Nephron (organoid): ENCODE data around the gene DIP2C.

ENCODE experiments used
- H3K27ac Mint-ChIP-seq, 3 experiments: 2 replicates each; pipeline ENCODE4 v1.8.0; 2020; ENCODE audit warnings: mixed read lengths in 3 of 3, mild to moderate bottlenecking in 2 of 3, moderate library complexity in 1 of 3
- H3K27me3 Mint-ChIP-seq: 2 replicates; pipeline ENCODE4 v1.8.0; 2021; ENCODE audit warnings: low read depth, mild to moderate bottlenecking, moderate library complexity, mixed read lengths
- H3K36me3 Mint-ChIP-seq: 2 replicates; pipeline ENCODE4 v1.8.0; 2020; ENCODE audit warnings: low read depth, mixed read lengths
- H3K4me1 Mint-ChIP-seq: 2 replicates; pipeline ENCODE4 v1.8.0; 2020; ENCODE audit warnings: mixed read lengths
- H3K4me3 Mint-ChIP-seq, 3 experiments: 2 replicates each; pipeline ENCODE4 v1.8.0; 2020; ENCODE audit warnings: mild to moderate bottlenecking in 3 of 3, mixed read lengths in 3 of 3, moderate library complexity in 2 of 3
- H3K9me3 Mint-ChIP-seq: 2 replicates; pipeline ENCODE4 v1.8.0; 2020; ENCODE audit warnings: mixed read lengths
- CTCF ChIP-seq, 3 experiments: fragments of 200-600 bp; sonication (generic); IDR thresholded peaks; one replicate each; pipeline ENCODE4 v1.5.0; 2021; ENCODE audit warnings: antibody characterized with exemption in 3 of 3; ENCODE audit not compliant: unreplicated experiment in 3 of 3

DIP2C gene

GRCh38 chr10:500876-501275 is 188.6 kb downstream of the DIP2C start:
- Mint-ChIP-seq H3K27me3 (no peaks in the 10 kb centered on the region), H3K4me1 (peaks cover 55% of the 10 kb centered on the region), H3K27ac (peak overlapping the region in 2 of 3 experiments; percentile 34 to 42), H3K9me3 (no peaks in the 10 kb centered on the region), H3K4me3 (no peak overlapping the region), H3K36me3 (peaks cover 7% of the 10 kb centered on the region)
- no peak for TF ChIP-seq CTCF (IDR thresholded peaks at IDR 0.05; ENCODE audit: unreplicated experiment in 3 of 3)

- peaks cover 55% of the 10 kb centered on the region for H3K4me1 Mint-ChIP-seq
- no peaks in the 10 kb centered on the region for H3K27me3 Mint-ChIP-seq
- H3K4me3 Mint-ChIP-seq, result no peak overlapping the region
- no peak overlapping the region for H3K27ac Mint-ChIP-seq
- TF ChIP-seq CTCF (IDR thresholded peaks at IDR 0.05; ENCODE audit: unreplicated experiment in 3 of 3), result no peak
- H3K36me3 Mint-ChIP-seq, result peaks cover 7% of the 10 kb centered on the region
- no peaks in the 10 kb centered on the region for H3K9me3 Mint-ChIP-seq
These were observed 189.5 kb downstream of the DIP2C start for GRCh38 chr10:499991-500390.

GRCh38 chr10:498760-499435 is 190.6 kb downstream of the DIP2C start:
- H3K27ac Mint-ChIP-seq, result peak overlapping the region; percentile 13 to 31 (median 20)
- peaks cover 7% of the 10 kb centered on the region for H3K36me3 Mint-ChIP-seq
- peaks cover 47% of the 10 kb centered on the region for H3K4me1 Mint-ChIP-seq

GRCh38 chr10:497898-498451 is 191.5 kb downstream of the DIP2C start:
- no peak for TF ChIP-seq CTCF (IDR thresholded peaks at IDR 0.05; ENCODE audit: unreplicated experiment in 3 of 3)
- H3K27me3 Mint-ChIP-seq, result no peaks in the 10 kb centered on the region
- H3K4me1 Mint-ChIP-seq, result peaks cover 46% of the 10 kb centered on the region
- H3K27ac Mint-ChIP-seq, result no peak overlapping the region
- no peaks in the 10 kb centered on the region for H3K9me3 Mint-ChIP-seq
- peaks cover 5% of the 10 kb centered on the region for H3K36me3 Mint-ChIP-seq
- no peak overlapping the region for H3K4me3 Mint-ChIP-seq

More at GRCh38 chr10:498760-499435, 190.6 kb downstream of the DIP2C start:
- no peaks in the 10 kb centered on the region for H3K27me3 Mint-ChIP-seq
- no peak for TF ChIP-seq CTCF (IDR thresholded peaks at IDR 0.05; ENCODE audit: unreplicated experiment in 3 of 3)
- peak overlapping the region in 1 of 3 experiments; percentile 17 for H3K4me3 Mint-ChIP-seq
- no peaks in the 10 kb centered on the region for H3K9me3 Mint-ChIP-seq

GRCh38 chr10:497289-497688 is 192.2 kb downstream of the DIP2C start:
- no peak overlapping the region for H3K4me3 Mint-ChIP-seq
- no peaks in the 10 kb centered on the region for H3K9me3 Mint-ChIP-seq
- no peaks in the 10 kb centered on the region for H3K27me3 Mint-ChIP-seq
- H3K27ac Mint-ChIP-seq, result no peak overlapping the region
- no peaks in the 10 kb centered on the region for H3K36me3 Mint-ChIP-seq
- H3K4me1 Mint-ChIP-seq, result peaks cover 46% of the 10 kb centered on the region
- no peak for TF ChIP-seq CTCF (IDR thresholded peaks at IDR 0.05; ENCODE audit: unreplicated experiment in 3 of 3)

- H3K4me1 Mint-ChIP-seq, result peaks cover 47% of the 10 kb centered on the region
- no peaks in the 10 kb centered on the region for H3K27me3 Mint-ChIP-seq
- peak overlapping the region; percentile 2 to 52 (median 12) for H3K27ac Mint-ChIP-seq
- TF ChIP-seq CTCF (IDR thresholded peaks at IDR 0.05; ENCODE audit: unreplicated experiment in 3 of 3), result no peak
- no peaks in the 10 kb centered on the region for H3K36me3 Mint-ChIP-seq
- H3K4me3 Mint-ChIP-seq, result no peak overlapping the region
- no peaks in the 10 kb centered on the region for H3K9me3 Mint-ChIP-seq
These were observed 194.9 kb downstream of the DIP2C start for GRCh38 chr10:494556-494955.
